ENCODE data around the gene CRELD2.

DNA sequence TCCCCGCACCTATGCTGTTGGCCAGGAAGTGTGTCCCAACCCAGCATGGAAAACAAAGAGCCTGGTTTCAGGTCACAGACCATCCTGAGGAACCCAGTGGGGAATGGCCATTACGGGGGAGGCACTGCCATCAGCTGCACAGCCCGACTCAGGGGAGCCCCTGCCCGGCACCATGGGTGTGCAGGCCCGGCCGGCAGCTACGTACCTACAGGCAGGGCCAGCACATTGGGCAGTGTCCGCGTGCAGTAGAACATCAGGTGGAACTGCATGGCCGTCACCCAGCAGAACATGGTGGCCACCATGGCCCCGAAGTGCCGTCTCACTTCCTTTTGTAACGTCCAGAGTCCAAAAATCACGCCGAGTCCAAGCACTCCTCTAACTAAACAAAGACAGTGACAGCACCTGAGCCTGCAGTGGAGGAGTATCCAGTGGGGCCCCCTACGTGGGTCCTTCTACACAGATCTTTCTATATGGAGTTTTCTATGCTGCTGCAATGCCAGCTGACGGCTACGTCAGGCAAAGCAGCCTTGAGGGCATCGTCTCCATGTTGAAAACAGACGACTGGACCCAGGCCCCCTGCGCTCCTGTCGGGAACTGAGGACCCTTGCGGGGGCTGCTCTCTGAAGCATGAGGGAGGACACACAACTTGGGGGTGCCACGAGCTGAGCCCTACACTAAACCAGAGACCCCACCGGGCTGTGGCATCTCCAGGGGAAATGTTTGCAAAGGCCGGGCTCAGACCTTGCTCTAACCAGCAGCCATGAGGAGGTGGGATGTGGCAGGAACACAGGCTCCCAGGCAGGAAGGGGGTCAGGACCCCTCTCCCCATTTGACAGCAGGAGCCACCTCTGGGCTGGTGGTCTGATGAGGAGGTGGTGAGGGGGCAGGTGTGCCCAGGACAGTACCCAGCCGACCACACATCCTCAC lies 7.9 kb upstream of the CRELD2 start:
- TF ChIP-seq POLR2A (IDR thresholded peaks at IDR 0.05; ENCODE audit: low read depth, low read length) (no peak), POLR2AphosphoS5 (IDR thresholded peaks at IDR 0.05; ENCODE audit: low read depth, low read length) (no peak)

Measured in GM12892 (cell line).